Measurements from ENCODE around the gene DHDDS.

GRCh38 chr1:26517766-26518049 is 85.6 kb downstream of the DHDDS start:
- no peak for TF ChIP-seq CTCF (tag by site-specific recombination; IDR thresholded peaks at IDR 0.05)
- no peak for TF ChIP-seq SP7 (tag by site-specific recombination; IDR thresholded peaks at IDR 0.05)
- TF ChIP-seq REST (tag by site-specific recombination; IDR thresholded peaks at IDR 0.05) = no peak
- no peak for TF ChIP-seq ZNF133 (tag by site-specific recombination; IDR thresholded peaks at IDR 0.05)
- no peak for TF ChIP-seq ATF2 (tag by site-specific recombination; IDR thresholded peaks at IDR 0.05; ENCODE audit: low read depth)
- no peak for TF ChIP-seq ZNF274 (IDR thresholded peaks at IDR 0.05; ENCODE audit: low read length)
- no peak for TF ChIP-seq ZNF274 (tag by site-specific recombination; IDR thresholded peaks at IDR 0.05; ENCODE audit: borderline replicate concordance)
- TF ChIP-seq ZNF324 (tag by site-specific recombination; IDR thresholded peaks at IDR 0.05) = no peak
- TF ChIP-seq ZNF501 (tag by site-specific recombination; IDR thresholded peaks at IDR 0.05) = no peak

Measured in HEK293 (cell line).